HG02588 (cell line): ENCODE results near the gene GJC3.
"Not testable (repeated sequence)": the region's sequence is repeated elsewhere in the genome, so short reads cannot be mapped to it uniquely, and the experiment has no call there.

Source experiments
- ATAC-seq: cut with Tn5 transposase; IDR thresholded peaks from one replicate; pipeline ENCODE4 v1.9.1; 2021; ENCODE audit warnings: mild to moderate bottlenecking, moderate library complexity; ENCODE audit not compliant: unreplicated experiment

Gene GJC3

GRCh38 chr7:99930376-99930775 is 956 bp upstream of the GJC3 start:
- ATAC-seq: no peak

- no peak for ATAC-seq
These were observed 272 bp upstream of the GJC3 start for GRCh38 chr7:99929730-99930053.

GRCh38 chr7:99928188-99928587 is 1.2 kb downstream of the GJC3 start:
- ATAC-seq: no peak

- ATAC-seq: no peak
These were observed 1.9 kb downstream of the GJC3 start for GRCh38 chr7:99927536-99927935.

GRCh38 chr7:99926321-99926720 is 3.1 kb downstream of the GJC3 start:
- no peak for ATAC-seq

- ATAC-seq: no peak
These were observed 6.2 kb downstream of the GJC3 start for GRCh38 chr7:99923200-99923599.

- no peak for ATAC-seq
These were observed 9.3 kb downstream of the GJC3 start for GRCh38 chr7:99920149-99920548.

GRCh38 chr7:99919814-99920112 is 9.7 kb downstream of the GJC3 start:
- no peak for ATAC-seq

- ATAC-seq: peak; percentile 98
These were observed 10.2 kb downstream of the GJC3 start, which contains the start of gene TRIM4 for GRCh38 chr7:99918959-99919813. TRIM4 (minus strand) TSS chr7:99919530; CDS start chr7:99919401, 129 bp downstream.

GRCh38 chr7:99910976-99911375 is 18.4 kb downstream of the GJC3 start:
- no peak for ATAC-seq

GRCh38 chr7:99901581-99901980 is 27.8 kb downstream of the GJC3 start:
- ATAC-seq: no peak

- no peak for ATAC-seq
These were observed 29.4 kb downstream of the GJC3 start for GRCh38 chr7:99899830-99900519.

GRCh38 chr7:99898836-99899235 is 30.6 kb downstream of the GJC3 start:
- ATAC-seq: no peak

- no peak for ATAC-seq
These were observed 31.4 kb downstream of the GJC3 start for GRCh38 chr7:99898023-99898357.

- no peak for ATAC-seq
These were observed 31.9 kb downstream of the GJC3 start for GRCh38 chr7:99897322-99898022.

GRCh38 chr7:99894738-99895137 is 34.7 kb downstream of the GJC3 start:
- ATAC-seq: no peak

- ATAC-seq: no peak
These were observed 36.1 kb downstream of the GJC3 start for GRCh38 chr7:99893280-99893679.

GRCh38 chr7:99890348-99890747 is 39.1 kb downstream of the GJC3 start:
- ATAC-seq: not testable (repeated sequence)

GRCh38 chr7:99888366-99888765 is 41.1 kb downstream of the GJC3 start:
- ATAC-seq: not testable (repeated sequence)

- ATAC-seq: no peak
These were observed 48.0 kb downstream of the GJC3 start for GRCh38 chr7:99881370-99881769.

- no peak for ATAC-seq
These were observed 52.5 kb downstream of the GJC3 start, which contains the start of gene OR2AE1 for GRCh38 chr7:99876933-99877332. OR2AE1 (minus strand) TSS chr7:99877033; CDS start chr7:99877033, 0 bp downstream.

GRCh38 chr7:99876491-99876890 is 52.9 kb downstream of the GJC3 start:
- no peak for ATAC-seq
